NCI-H774 (cell line): ENCODE data around the gene CHRDL2.

Experiments used
- DNase-seq: peaks from one replicate; lab custom pipeline; 2025; lab: John Stamatoyannopoulos, UW

CHRDL2 gene

DNA sequence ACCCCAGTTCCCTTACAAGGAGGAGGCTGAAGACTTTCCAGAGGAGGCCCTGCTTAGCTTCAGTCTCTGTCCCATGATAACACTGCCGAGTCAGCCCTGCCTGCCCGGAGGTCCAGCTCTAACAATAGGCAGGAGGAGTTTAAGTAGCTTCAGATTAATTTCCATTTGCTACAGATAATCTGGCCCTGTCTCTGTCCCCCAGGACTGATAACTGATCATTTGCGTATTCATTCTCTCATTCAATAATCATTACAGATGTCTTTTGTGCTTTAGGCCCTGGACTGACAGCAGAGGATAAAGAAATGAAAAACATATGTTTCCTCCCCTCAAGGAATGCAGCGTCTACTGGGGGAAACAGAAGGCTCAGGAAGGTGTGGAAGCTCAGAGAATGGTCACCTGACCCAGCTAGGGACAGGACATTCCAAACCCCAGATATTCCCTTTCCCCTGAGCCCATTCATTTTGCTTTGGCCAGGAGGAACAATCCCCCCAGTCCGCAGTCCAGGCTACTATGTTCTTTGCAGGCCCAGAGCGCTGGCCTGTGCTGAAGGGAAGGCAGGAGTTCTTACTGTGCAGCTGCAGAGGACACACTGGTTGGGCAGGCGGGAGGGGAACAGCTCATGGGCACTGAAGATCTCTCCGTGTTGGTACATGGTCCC is 20.8 kb downstream of the CHRDL2 start:
- no peak for DNase-seq

- DNase-seq, result no peak
Observed at GRCh38 chr11:74709175-74709574, 22.1 kb downstream of the CHRDL2 start.

DNA sequence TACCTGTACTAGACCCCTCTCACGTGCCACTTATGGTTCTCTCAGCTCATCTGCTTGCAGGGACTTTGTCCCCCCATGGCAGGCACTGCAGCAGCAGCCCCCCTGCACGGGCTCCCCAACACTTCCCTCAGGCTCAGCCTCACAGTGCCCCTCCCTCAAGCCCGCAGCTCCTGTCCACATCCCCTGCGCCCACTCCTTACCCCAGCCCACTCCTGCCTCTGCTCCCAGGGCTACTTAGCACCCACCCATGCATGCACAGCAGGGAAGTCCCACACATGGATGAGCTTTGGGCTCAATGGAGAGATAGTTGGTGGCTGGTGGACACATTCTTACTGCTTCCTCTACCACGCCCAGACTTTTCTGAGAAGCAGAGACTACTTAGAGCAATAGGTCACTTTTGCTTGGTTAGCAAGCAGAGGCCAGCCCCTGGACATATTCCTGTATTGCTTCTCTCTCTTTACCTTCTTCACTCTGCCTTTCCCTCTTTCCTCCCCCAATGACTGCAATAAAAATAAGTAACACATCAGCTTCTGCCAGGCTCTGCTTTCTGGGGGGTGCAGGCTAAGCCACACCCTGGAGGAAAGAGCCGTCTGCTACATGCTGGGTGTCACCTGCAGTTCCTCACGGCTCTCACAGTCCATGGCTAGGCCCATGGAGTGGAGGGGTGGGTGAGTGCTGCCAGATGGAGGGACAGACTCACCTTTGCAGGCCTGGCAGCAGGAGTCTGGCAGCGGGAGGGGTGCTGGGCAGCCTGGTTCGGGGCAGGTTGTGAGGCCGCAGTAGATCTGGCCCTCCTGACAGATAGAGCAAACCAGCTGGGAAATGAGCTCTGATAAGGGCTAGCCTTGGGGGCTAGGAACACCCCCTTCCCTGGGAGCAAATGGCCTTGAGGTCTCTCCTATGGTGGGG is 23.4 kb downstream of the CHRDL2 start:
- no peak for DNase-seq

GRCh38 chr11:74707182-74707581 is 24.0 kb downstream of the CHRDL2 start:
- DNase-seq, result no peak

DNA sequence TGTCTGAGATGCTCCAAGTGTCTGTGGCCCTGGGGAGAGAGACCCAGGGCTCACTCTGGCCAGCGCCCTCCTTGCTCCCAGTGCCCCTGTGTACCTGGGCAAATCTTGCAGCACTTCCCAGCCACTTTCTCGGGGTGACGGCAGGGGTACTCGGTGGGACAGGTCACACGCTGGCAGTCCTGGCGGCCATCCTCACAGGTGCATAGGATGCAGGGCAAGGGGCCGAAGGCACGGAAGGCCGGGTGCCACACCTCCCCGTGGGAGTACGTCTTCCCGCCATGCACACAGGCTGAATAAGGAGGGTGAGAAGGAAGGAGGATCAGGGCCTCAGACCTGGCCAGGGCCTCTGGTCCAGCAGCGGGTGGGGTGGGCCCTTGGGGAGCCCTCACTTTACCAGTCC is 28.0 kb downstream of the CHRDL2 start:
- DNase-seq, result no peak

- DNase-seq, result peak; percentile 25
Observed at GRCh38 chr11:74702383-74703007, 28.7 kb downstream of the CHRDL2 start.

DNA sequence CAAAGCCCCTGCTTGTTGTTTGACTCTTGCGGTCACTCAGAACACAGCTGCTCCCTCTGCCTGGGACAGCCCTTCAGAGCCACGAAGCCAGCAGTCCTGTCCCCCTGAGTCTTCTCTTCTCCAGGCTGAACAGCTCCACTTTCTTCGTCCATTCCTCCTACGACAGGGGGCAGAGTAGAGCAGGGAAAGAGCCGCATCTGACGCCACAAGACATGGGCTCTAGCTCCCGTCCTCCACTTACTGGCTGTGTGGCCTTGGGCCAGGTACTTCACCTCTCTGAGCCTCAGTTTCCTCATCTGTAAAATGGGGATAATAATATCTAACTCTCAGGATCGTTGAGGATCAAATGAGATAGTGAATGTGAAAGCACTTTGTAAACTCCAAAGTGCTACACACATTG is 29.9 kb downstream of the CHRDL2 start:
- no peak for DNase-seq

DNA sequence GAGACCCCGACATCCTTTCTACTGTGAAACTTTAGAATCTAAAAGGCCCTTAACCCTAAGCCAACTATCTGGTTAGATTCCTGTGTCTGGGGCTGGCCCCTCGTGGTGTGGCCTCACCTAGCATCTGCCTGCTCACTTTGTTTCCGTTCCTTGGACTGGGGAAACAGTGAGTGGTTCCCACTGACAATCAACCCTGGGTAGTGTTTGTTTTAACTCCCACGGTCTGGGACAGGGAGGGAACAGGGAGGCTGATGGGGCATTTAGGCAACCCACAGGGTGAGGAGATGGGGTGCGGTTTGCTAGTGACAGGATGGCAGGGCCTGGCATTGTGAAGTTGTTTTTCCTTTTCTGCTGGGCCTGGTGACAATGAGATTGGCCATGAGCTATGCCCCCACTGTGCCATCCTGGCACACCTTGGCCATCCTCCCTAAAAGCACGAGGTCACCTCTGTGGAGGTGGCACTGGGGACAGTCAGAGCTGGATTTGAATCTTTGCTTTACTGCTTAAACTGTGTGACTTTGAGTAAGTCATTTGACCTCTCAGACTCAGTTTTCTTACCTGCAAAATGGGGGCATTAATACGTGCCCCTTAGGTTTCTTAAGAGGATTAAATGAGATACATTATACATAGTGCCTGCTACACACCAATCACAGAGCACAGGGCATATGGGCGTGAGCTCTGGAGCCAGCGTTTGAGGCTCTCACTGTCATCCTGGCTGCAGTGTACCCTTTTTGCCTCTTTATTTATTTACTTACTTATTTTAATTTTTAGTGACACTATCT is 31.4 kb downstream of the CHRDL2 start:
- no peak for DNase-seq

GRCh38 chr11:74697722-74698121 is 33.5 kb downstream of the CHRDL2 start:
- DNase-seq, result no peak

- no peak for DNase-seq
Observed at GRCh38 chr11:74696939-74697675, 34.1 kb downstream of the CHRDL2 start.

GRCh38 chr11:74696500-74696899 is 34.7 kb downstream of the CHRDL2 start:
- DNase-seq, result no peak

- no peak for DNase-seq
Observed at GRCh38 chr11:74695705-74696280, 35.4 kb downstream of the CHRDL2 start.

GRCh38 chr11:74694136-74694930 is 36.9 kb downstream of the CHRDL2 start:
- no peak for DNase-seq

DNA sequence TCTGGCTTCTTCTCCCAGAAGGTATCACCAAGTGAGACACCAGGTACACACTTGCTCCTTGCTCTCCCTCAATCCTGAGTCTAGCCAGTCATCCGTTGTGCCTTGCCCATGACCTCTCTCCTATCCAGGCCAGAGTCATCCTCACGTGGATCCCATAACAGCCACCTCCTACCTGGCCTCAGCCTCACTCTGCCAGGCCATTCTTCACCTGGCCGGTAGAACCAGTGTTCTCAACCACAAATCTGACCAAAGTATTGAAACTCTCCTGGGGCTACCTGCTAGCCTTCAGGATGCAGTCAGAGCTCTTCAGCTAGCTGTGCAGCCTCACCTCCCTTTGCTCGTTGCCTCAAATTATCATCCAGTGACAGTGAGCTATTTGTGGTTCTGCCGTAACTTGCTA is 37.7 kb downstream of the CHRDL2 start:
- DNase-seq, result no peak

DNA sequence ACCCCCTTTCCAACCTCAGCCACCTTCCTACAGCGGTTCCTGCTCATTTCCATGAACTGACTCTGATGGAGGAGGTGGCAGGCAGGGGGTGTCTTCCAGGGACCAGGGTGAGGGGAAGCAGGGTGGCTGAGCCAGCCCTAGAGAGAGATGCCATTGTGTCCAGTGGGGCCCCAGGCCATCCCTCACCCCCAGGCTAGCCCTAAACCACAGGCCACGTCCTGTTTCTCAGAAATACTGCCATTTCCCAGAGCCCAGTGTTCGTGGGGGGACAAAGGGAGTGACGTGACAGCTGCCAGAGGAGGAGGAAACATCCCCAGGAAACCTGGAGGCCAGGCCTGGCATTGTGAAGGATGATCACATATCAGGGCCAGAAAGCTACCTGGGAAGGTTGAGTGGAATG is 39.5 kb downstream of the CHRDL2 start:
- DNase-seq, result no peak

GRCh38 chr11:74689666-74690065 is 41.6 kb downstream of the CHRDL2 start:
- DNase-seq, result no peak

DNA sequence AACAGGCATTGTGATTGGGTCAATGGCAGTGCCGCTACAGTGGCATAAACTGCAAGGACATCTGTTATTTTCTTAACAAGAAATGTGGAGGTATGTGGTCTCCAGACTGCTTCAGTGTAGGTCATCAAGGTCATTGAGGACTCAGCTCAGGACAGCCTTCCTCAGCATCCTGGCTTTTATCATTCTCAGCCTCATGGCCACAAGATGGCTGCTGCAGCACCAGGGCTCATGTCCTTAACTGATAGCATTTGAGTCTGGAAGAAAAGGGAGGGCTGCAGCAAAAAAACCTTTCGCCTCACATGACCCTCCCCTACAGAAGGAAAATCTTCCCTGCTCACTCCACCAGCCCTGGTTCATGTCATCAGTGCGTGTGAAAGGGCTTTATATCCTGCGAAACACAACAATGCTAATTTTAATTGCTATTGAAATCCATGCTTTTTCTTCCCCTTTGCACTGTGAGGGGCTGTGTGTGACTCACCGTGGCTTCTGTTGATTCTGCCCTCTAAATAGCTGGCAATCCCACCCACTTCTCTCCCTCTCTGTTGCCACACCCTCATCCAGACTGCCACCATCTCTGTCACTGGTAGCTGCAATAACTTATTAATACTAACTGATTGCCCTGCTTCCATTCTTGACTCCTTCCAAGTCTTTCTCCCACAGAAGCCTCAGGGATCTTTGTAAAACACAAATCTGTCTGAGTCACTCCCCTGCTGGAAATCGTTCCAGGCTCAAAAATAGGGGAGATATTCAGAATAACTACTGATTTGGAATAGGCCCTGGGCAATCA is 43.8 kb downstream of the CHRDL2 start:
- DNase-seq, result no peak

- DNase-seq, result no peak
Observed at GRCh38 chr11:74686792-74687191, 44.4 kb downstream of the CHRDL2 start.

GRCh38 chr11:74685905-74686304 is 45.3 kb downstream of the CHRDL2 start:
- no peak for DNase-seq
